ENCODE measurements around the gene MRPS30.

DNA sequence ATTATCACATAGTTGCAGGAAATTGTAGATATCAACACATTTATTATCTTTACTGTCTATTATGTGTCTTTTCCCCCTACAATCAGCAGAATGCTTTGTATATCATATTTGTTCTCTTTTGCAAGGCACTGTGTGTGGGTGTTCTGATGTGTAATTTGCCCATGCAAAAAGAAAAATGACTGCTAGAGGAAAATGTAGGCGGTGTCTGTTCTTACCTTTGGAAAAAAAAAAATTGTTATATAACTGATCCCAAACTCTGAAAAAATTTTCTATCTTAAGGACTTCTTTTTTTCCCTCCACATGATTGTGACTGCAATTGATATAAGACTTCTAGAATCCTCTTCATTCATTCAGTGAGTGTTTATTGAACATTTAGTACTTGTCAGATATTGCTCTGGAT, 24.5 kb downstream of the MRPS30 start:
- TF ChIP-seq, protein P1, sequence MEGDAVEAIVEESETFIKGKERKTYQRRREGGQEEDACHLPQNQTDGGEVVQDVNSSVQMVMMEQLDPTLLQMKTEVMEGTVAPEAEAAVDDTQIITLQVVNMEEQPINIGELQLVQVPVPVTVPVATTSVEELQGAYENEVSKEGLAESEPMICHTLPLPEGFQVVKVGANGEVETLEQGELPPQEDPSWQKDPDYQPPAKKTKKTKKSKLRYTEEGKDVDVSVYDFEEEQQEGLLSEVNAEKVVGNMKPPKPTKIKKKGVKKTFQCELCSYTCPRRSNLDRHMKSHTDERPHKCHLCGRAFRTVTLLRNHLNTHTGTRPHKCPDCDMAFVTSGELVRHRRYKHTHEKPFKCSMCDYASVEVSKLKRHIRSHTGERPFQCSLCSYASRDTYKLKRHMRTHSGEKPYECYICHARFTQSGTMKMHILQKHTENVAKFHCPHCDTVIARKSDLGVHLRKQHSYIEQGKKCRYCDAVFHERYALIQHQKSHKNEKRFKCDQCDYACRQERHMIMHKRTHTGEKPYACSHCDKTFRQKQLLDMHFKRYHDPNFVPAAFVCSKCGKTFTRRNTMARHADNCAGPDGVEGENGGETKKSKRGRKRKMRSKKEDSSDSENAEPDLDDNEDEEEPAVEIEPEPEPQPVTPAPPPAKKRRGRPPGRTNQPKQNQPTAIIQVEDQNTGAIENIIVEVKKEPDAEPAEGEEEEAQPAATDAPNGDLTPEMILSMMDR (optimal IDR thresholded peaks at IDR 0.05 in 1 of 3, IDR thresholded peaks at IDR 0.05 in 1 of 3, conservative IDR thresholded peaks at IDR 0.05 in 1 of 3; ENCODE audit: extremely low read depth in 1 of 3, insufficient read depth in 2 of 3, low read length in 3 of 3), result no peak
- TF ChIP-seq EZH2 (IDR thresholded peaks at IDR 0.05; ENCODE audit: low read length), result no peak

All from keratinocyte (primary cell).